GM12878 (cell line): ENCODE data around the gene GRM7. TPM values are rescaled to one million over a fixed set of nuclear protein-coding genes. Genes with fewer than 3 reads are reported as not detected.

ENCODE experiments used
- ATAC-seq: fragments of 200-7000 bp; cut with Tn5 transposase; 3 replicates; pipeline ENCODE4 v1.9.1; 2020; ENCODE audit warnings: mild to moderate bottlenecking, moderate library complexity
- BruUV-seq: library from RNA; stranded (reverse); fragments of 400-500 nt; replicated peaks from 2 replicates; lab custom pipeline; 2021; lab: Mats Ljungman, UMichigan
- CTCF ChIA-PET: fragments of 300-600 bp; sonication (Branson Sonifier 250); formaldehyde crosslinking; extraction: SDS; loops from one replicate; lab custom pipeline; 2021; ENCODE audit warnings: inconsistent platforms; lab: Yijun Ruan, JAX
- POLR2A ChIA-PET: fragments of 350-600 bp; formaldehyde crosslinking; extraction: SDS; loops from one replicate; lab custom pipeline; 2021; ENCODE audit warnings: inconsistent platforms; lab: Charles Lee
- RAD21 ChIA-PET: fragments of 300-600 bp; sonication (Branson Sonifier 250); formaldehyde crosslinking; loops from one replicate; lab custom pipeline; 2023; ENCODE audit warnings: antibody characterized with exemption; ENCODE audit not compliant: unreplicated experiment; lab: Charles Lee
- SMC1A ChIA-PET: fragments of 300-600 bp; sonication (Branson Sonifier 250); formaldehyde crosslinking; loops from one replicate; lab custom pipeline; 2023; ENCODE audit not compliant: unreplicated experiment, uncharacterized antibody; lab: Charles Lee
- DNase-seq: peaks from one replicate; pipeline ENCODE4 v3.0.0-alpha.2; 2011; ENCODE audit warnings: low read depth, low spot score
- FAIRE-seq: peaks from 3 replicates; lab custom pipeline; 2011; peaks lifted over from hg19 to GRCh38; lab: Jason Lieb, UNC
- H2AFZ ChIP-seq: 2 replicates; pipeline ENCODE4 v1.6.0; 2011; ENCODE audit warnings: low read depth, low read length, control low read depth; ENCODE audit not compliant: control insufficient read depth
- H3K27ac ChIP-seq: 2 replicates; pipeline ENCODE4 v1.5.1; 2011; ENCODE audit warnings: control low read depth; ENCODE audit not compliant: control insufficient read depth, insufficient read depth
- H3K27me3 ChIP-seq, 2 experiments: replicated peaks in 1 of 2; 2 replicates each; pipeline versions ENCODE4 v1.6.0 to v1.6.1; 2011; ENCODE audit warnings: low read length in 1 of 2; ENCODE audit not compliant: control insufficient read depth in 2 of 2, insufficient read depth in 2 of 2
- H3K36me3 ChIP-seq, 2 experiments: 2 replicates each; pipeline ENCODE4 v1.5.1; 2011; ENCODE audit warnings: low read length in 1 of 2; ENCODE audit not compliant: control insufficient read depth in 2 of 2, insufficient read depth in 2 of 2
- H3K4me1 ChIP-seq: 2 replicates; pipeline ENCODE4 v1.6.1; 2011; ENCODE audit warnings: mild to moderate bottlenecking, low read length, moderate library complexity, mixed read lengths; ENCODE audit not compliant: control insufficient read depth, insufficient read depth
- H3K4me2 ChIP-seq: 2 replicates; pipeline ENCODE4 v1.6.0; 2011; ENCODE audit warnings: control low read depth; ENCODE audit not compliant: control insufficient read depth, insufficient read depth
- H3K4me3 ChIP-seq: fragments of 200-600 bp; sonication (generic); 2 replicates; pipeline ENCODE4 v1.5.1; 2016
- H3K79me2 ChIP-seq: 2 replicates; pipeline ENCODE4 v1.6.0; 2011; ENCODE audit warnings: low read length; ENCODE audit not compliant: control insufficient read depth, insufficient read depth
- H3K9ac ChIP-seq: 2 replicates; pipeline ENCODE4 v1.8.0; 2011; ENCODE audit warnings: low read length, control low read depth, mixed read lengths; ENCODE audit not compliant: control insufficient read depth, insufficient read depth
- H3K9me3 ChIP-seq: replicated peaks from 3 replicates; pipeline ENCODE4 v1.5.1; 2011; ENCODE audit warnings: mild to moderate bottlenecking, low read length; ENCODE audit not compliant: control insufficient read depth, insufficient read depth
- H4K20me1 ChIP-seq: 2 replicates; pipeline ENCODE4 v1.6.0; 2011; ENCODE audit not compliant: control insufficient read depth, insufficient read depth
- RB1 ChIP-seq: fragments of 450-650 bp; formaldehyde crosslinking; IDR thresholded peaks from 2 replicates; pipeline ENCODE4 v1.6.1; 2017; ENCODE audit warnings: mild to moderate bottlenecking, borderline replicate concordance
- SIN3A ChIP-seq: IDR thresholded peaks from 2 replicates; pipeline ENCODE4 v1.6.1; 2012; ENCODE audit warnings: low read depth, low read length, improper control_type of control experiment
- SMAD5 ChIP-seq: IDR thresholded peaks from 2 replicates; pipeline ENCODE4 v1.6.1; 2016; ENCODE audit warnings: antibody characterized with exemption, low read depth
- WGBS: methylation state at CpG from one replicate; pipeline ENCODE4 v1.1.6; 2016; ENCODE audit warnings: low lambda C conversion rate; ENCODE audit not compliant: insufficient replicate concordance, insufficient coverage; ENCODE audit errors: missing lambda C conversion rate; 5-methylcytosine and 5-hydroxymethylcytosine counted together
- in situ Hi-C: fragments of 300-500 bp; cut with MboI; formaldehyde crosslinking; loops from 9 replicates; pipeline ENCODE4 v1.14.3; 2018; ENCODE audit warnings: mixed read lengths
- intact Hi-C: fragments of 100-400 bp; cut with micrococcal nuclease; formaldehyde crosslinking; loops from one replicate; pipeline ENCODE4 v1.14.2; 2022; ENCODE audit not compliant: unreplicated experiment
- polyA plus RNA-seq, 11 experiments: library from polyadenylated mRNA; depleted of rRNA in 4 of 11; unstranded in 6 of 11; stranded (reverse) in 5 of 11; fragments of >200 nt; fragmentation: Nextera tagmentation in 4 of 11; fragmentation: Illumina TruSeq in 1 of 11; extraction: Ambion mirVana in 4 of 11; extraction: Trizol in 1 of 11; gene quantifications; 1 replicate in 1 of 11; 2 replicates in 10 of 11; pipeline versions ENCODE4 v1.2.1 to v1.2.3, GENCODE V29; 2011 to 2016; ENCODE audit warnings: inconsistent platforms in 2 of 11, missing spikeins in 2 of 11, low read depth in 1 of 11
- total RNA-seq, 4 experiments: library from RNA; depleted of rRNA in 3 of 4; stranded (reverse); fragments of >200 nt in 3 of 4; fragmentation: Illumina TruSeq in 1 of 4; extraction: Trizol in 1 of 4; gene quantifications; 2 replicates each; pipeline versions ENCODE4 v1.2.1 to v1.2.3, GENCODE V29; 2013 to 2021
- TF ChIP-seq, protein P1 (sequence below): fragments of 450-650 bp; IDR thresholded peaks from 2 replicates; pipeline ENCODE4 v1.6.1; 2017; ENCODE audit warnings: antibody characterized with exemption, mild to moderate bottlenecking, moderate library complexity
- TF ChIP-seq, protein P2 (sequence below): fragments of 450-650 bp; IDR thresholded peaks from 2 replicates; pipeline ENCODE4 v1.6.1; 2014; ENCODE audit warnings: mild to moderate bottlenecking

GRM7 gene
- total and polyA plus RNA-seq, 10 of the 15 experiments (the other 5 are each of a cell fraction or from before 2014, with no cell fraction given) = not detected

DNA sequence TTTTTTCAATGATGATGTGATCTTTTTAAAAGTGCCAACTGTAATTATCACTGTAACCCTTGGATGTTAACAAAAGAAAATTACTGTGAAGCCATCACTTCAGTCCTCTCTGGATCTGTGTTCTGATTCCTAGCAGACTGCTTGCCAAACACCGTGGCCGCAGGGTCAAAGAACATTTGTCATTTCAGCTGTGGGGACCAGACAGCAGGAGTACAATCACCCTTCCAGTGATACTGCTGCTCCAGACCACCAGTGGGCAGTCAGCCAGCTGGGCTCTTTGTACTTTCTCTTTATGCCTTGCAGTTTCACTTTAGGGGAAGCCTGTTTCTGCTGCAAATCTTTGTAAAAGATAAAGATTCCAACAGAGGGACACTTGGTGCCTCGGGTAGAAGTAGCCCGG is 770.0 kb downstream of the GRM7 start:
- FAIRE-seq = no peak
- Histone ChIP-seq H3K79me2 (no peaks in the 10 kb centered on the region), H4K20me1 (no peaks in the 10 kb centered on the region), H3K4me1 (no peaks in the 10 kb centered on the region), H3K4me3 (no peak overlapping the region), H3K27ac (no peak overlapping the region), H2AFZ (no peak overlapping the region), H3K27me3 (no peaks in the 10 kb centered on the region), H3K4me2 (no peak overlapping the region), H3K9me3 (no peaks in the 10 kb centered on the region), H3K36me3 (no peaks in the 10 kb centered on the region), H3K9ac (no peak overlapping the region)
- TF ChIP-seq SMAD5 = no peak
- TF ChIP-seq, protein P1, sequence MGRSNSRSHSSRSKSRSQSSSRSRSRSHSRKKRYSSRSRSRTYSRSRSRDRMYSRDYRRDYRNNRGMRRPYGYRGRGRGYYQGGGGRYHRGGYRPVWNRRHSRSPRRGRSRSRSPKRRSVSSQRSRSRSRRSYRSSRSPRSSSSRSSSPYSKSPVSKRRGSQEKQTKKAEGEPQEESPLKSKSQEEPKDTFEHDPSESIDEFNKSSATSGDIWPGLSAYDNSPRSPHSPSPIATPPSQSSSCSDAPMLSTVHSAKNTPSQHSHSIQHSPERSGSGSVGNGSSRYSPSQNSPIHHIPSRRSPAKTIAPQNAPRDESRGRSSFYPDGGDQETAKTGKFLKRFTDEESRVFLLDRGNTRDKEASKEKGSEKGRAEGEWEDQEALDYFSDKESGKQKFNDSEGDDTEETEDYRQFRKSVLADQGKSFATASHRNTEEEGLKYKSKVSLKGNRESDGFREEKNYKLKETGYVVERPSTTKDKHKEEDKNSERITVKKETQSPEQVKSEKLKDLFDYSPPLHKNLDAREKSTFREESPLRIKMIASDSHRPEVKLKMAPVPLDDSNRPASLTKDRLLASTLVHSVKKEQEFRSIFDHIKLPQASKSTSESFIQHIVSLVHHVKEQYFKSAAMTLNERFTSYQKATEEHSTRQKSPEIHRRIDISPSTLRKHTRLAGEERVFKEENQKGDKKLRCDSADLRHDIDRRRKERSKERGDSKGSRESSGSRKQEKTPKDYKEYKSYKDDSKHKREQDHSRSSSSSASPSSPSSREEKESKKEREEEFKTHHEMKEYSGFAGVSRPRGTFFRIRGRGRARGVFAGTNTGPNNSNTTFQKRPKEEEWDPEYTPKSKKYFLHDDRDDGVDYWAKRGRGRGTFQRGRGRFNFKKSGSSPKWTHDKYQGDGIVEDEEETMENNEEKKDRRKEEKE = no peak
- TF ChIP-seq, protein P2, sequence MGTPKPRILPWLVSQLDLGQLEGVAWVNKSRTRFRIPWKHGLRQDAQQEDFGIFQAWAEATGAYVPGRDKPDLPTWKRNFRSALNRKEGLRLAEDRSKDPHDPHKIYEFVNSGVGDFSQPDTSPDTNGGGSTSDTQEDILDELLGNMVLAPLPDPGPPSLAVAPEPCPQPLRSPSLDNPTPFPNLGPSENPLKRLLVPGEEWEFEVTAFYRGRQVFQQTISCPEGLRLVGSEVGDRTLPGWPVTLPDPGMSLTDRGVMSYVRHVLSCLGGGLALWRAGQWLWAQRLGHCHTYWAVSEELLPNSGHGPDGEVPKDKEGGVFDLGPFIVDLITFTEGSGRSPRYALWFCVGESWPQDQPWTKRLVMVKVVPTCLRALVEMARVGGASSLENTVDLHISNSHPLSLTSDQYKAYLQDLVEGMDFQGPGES = no peak
- TF ChIP-seq RB1 = no peak
- TF ChIP-seq SIN3A = no peak
- ChIA-PET CTCF (no interaction called here), POLR2A (no interaction called here), RAD21 (no interaction called here), SMC1A (no interaction called here)
- intact Hi-C loops (no loop called here), in situ Hi-C loops (no loop called here)
- ATAC-seq = no peak
- no peak for DNase-seq
- WGBS = 32% methylated on average over 4 of the region's 4 CpGs
- no TSS peak for BruUV-seq
